Skin of body (tissue), 2 donors: ENCODE data around the gene C12orf60. TPM values are rescaled to one million over a fixed set of nuclear protein-coding genes. Genes with fewer than 3 reads are reported as not detected.

ENCODE experiments used
- DNase-seq: peaks from one replicate; lab custom pipeline; 2025; lab: John Stamatoyannopoulos, UW
- total RNA-seq: library from RNA; depleted of rRNA; stranded (reverse); fragments of >200 nt; gene quantifications from one replicate; pipeline ENCODE4 v1.2.3, GENCODE V29; 2014

Gene C12orf60
- total RNA-seq, 1 donor from 2014 or later, result 1.4 TPM

DNA sequence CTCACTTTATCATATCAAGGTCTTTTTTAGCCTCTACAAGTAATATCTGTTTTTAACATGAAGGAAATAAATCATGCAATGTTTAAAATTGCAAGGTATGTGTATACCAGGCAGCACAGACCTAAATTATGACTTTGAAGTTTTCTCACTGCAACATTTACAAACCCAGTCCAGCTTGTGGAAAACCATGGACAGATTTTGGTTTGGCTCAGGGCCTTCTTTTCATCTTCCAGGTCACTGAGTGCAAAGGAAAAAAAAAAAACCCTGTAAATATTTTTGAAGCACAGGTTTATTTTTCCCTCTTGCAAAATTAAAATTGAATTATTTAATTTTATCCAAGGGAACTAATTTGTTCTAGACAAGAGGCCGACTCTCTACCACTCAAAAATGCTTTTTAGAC is 68.4 kb downstream of the C12orf60 start:
- no peak for DNase-seq

GRCh38 chr12:14873440-14874185 is 70.1 kb downstream of the C12orf60 start:
- no peak for DNase-seq

Other genes with a start within 250 kb of the C12orf60 start
- gene PLBD1, start 235.8 kb upstream of the C12orf60 start, total RNA-seq, result 18.1 TPM
- gene GUCY2C, start 107.1 kb upstream of the C12orf60 start, total RNA-seq, result 0.10 TPM
- gene WBP11, start 192 bp upstream of the C12orf60 start, total RNA-seq, result 26.9 TPM
- 0.39 TPM for gene SMCO3, start 10.5 kb downstream of the C12orf60 start, total RNA-seq
- gene ART4, start 39.9 kb downstream of the C12orf60 start, total RNA-seq, result 1.3 TPM
- gene MGP, start 82.2 kb downstream of the C12orf60 start, total RNA-seq, result 127 TPM
- gene ERP27, start 134.9 kb downstream of the C12orf60 start, total RNA-seq, result 1.9 TPM
- gene ARHGDIB, start 157.9 kb downstream of the C12orf60 start, total RNA-seq, result 36.7 TPM
- gene PDE6H, start 169.4 kb downstream of the C12orf60 start, total RNA-seq, result 0.59 TPM